GM21717 (cell line): Measurements from ENCODE around the gene SMAP1.

Source experiments
- ATAC-seq: cut with Tn5 transposase; IDR thresholded peaks from one replicate; pipeline ENCODE4 v1.9.1; 2021; ENCODE audit warnings: mild to moderate bottlenecking, moderate library complexity; ENCODE audit not compliant: unreplicated experiment

The SMAP1 gene

GRCh38 chr6:70680396-70680795, 12.7 kb downstream of the SMAP1 start:
- ATAC-seq, result no peak

- ATAC-seq, result no peak
Measured at GRCh38 chr6:70684794-70685493, 17.3 kb downstream of the SMAP1 start.

- no peak for ATAC-seq
Measured at GRCh38 chr6:70685494-70686180, 18.0 kb downstream of the SMAP1 start.

GRCh38 chr6:70686548-70687133, 19.0 kb downstream of the SMAP1 start:
- ATAC-seq, result no peak

- ATAC-seq, result no peak
Measured at GRCh38 chr6:70693887-70694286, 26.2 kb downstream of the SMAP1 start.

GRCh38 chr6:70694371-70694770, 26.7 kb downstream of the SMAP1 start:
- no peak for ATAC-seq

- no peak for ATAC-seq
Measured at GRCh38 chr6:70700922-70701876, 33.5 kb downstream of the SMAP1 start.

GRCh38 chr6:70705772-70706171, 38.1 kb downstream of the SMAP1 start:
- no peak for ATAC-seq

GRCh38 chr6:70706491-70707123, 38.9 kb downstream of the SMAP1 start:
- no peak for ATAC-seq

- no peak for ATAC-seq
Measured at GRCh38 chr6:70707893-70708292, 40.2 kb downstream of the SMAP1 start.

- no peak for ATAC-seq
Measured at GRCh38 chr6:70708448-70708847, 40.8 kb downstream of the SMAP1 start.

- ATAC-seq, result no peak
Measured at GRCh38 chr6:70709826-70710225, 42.1 kb downstream of the SMAP1 start.

- no peak for ATAC-seq
Measured at GRCh38 chr6:70714716-70715257, 47.1 kb downstream of the SMAP1 start.

GRCh38 chr6:70717038-70717801, 49.5 kb downstream of the SMAP1 start:
- ATAC-seq, result no peak

- ATAC-seq, result no peak
Measured at GRCh38 chr6:70724524-70724923, 56.8 kb downstream of the SMAP1 start.

GRCh38 chr6:70725817-70726415, 58.2 kb downstream of the SMAP1 start:
- no peak for ATAC-seq

- no peak for ATAC-seq
Measured at GRCh38 chr6:70734381-70734780, 66.7 kb downstream of the SMAP1 start.

GRCh38 chr6:70734979-70735378, 67.3 kb downstream of the SMAP1 start:
- no peak for ATAC-seq

- no peak for ATAC-seq
Measured at GRCh38 chr6:70735513-70735912, 67.8 kb downstream of the SMAP1 start.
